Measurements from ENCODE around the gene ZNF185.

- no peak for TF ChIP-seq ZNF274 (IDR thresholded peaks at IDR 0.05; ENCODE audit: low read depth, low read length)
- no peak for TF ChIP-seq SUZ12 (IDR thresholded peaks at IDR 0.05; ENCODE audit: extremely low read depth, insufficient read depth, insufficient read length)
- no peak for TF ChIP-seq YY1 (IDR thresholded peaks at IDR 0.05; ENCODE audit: insufficient read depth, insufficient read length)
Observed at GRCh38 chrX:152873361-152873760, 24.5 kb upstream of the ZNF185 start.
